Right atrium auricular region (tissue), 2 donors: ENCODE results near the gene TOM1L2. TPM values are rescaled to one million over a fixed set of nuclear protein-coding genes. Genes with fewer than 3 reads are reported as not detected.

Experiments used
- DNase-seq: peaks from one replicate; pipeline ENCODE4 v3.0.0-alpha.2; 2019; ENCODE audit warnings: low spot score
- H3K27ac ChIP-seq, 2 donors: fragments of 200-600 bp; sonication (generic); 1 replicate in 1 of 2; 2 replicates in 1 of 2; pipeline ENCODE4 v1.5.1; 2016 to 2019
- H3K27me3 ChIP-seq, 2 donors: fragments of 200-600 bp; sonication (generic); one replicate each; pipeline versions ENCODE4 v1.5.1 to v1.6.0; 2017 to 2019
- H3K36me3 ChIP-seq: fragments of 200-600 bp; sonication (generic); one replicate; pipeline ENCODE4 v1.5.1; 2016
- H3K4me1 ChIP-seq, 2 donors: fragments of 200-600 bp; sonication (generic); one replicate each; pipeline versions ENCODE4 v1.5.1 to v1.6.0; 2017 to 2019
- H3K4me3 ChIP-seq, 2 donors: fragments of 200-600 bp; sonication (generic); 1 replicate in 1 of 2; 2 replicates in 1 of 2; pipeline ENCODE4 v1.5.1; 2017 to 2019; ENCODE audit warnings: mild to moderate bottlenecking in 1 of 2, moderate library complexity in 1 of 2
- H3K9me3 ChIP-seq, 2 donors: fragments of 200-600 bp; sonication (generic); one replicate each; pipeline ENCODE4 v1.5.1; 2019
- microRNA counts, 2 donors: library from miRNA; unstranded; fragments of <30 nt; microRNA quantifications; one replicate each; lab custom pipeline; 2016 to 2017
- microRNA-seq, 2 donors: library from miRNA; unstranded; fragments of <30 nt; microRNA quantifications; one replicate each; pipeline ENCODE4, GENCODE V29; 2016 to 2017; ENCODE audit warnings: borderline number of aligned reads in 2 of 2, borderline replicate concordance in 1 of 2
- total RNA-seq, 2 donors: library from RNA; depleted of rRNA; stranded (reverse); fragments of >200 nt; gene quantifications; one replicate each; pipeline ENCODE4 v1.1.0, GENCODE V29; 2016
- TF ChIP-seq, protein P1 (sequence below), 2 donors: fragments of 200-600 bp; sonication (generic); IDR thresholded peaks; one replicate each; pipeline ENCODE4 v1.5.1; 2019; ENCODE audit warnings: antibody characterized with exemption in 2 of 2

TOM1L2 gene
- total RNA-seq, 2 donors from 2014 or later = 186 to 347 TPM

DNA sequence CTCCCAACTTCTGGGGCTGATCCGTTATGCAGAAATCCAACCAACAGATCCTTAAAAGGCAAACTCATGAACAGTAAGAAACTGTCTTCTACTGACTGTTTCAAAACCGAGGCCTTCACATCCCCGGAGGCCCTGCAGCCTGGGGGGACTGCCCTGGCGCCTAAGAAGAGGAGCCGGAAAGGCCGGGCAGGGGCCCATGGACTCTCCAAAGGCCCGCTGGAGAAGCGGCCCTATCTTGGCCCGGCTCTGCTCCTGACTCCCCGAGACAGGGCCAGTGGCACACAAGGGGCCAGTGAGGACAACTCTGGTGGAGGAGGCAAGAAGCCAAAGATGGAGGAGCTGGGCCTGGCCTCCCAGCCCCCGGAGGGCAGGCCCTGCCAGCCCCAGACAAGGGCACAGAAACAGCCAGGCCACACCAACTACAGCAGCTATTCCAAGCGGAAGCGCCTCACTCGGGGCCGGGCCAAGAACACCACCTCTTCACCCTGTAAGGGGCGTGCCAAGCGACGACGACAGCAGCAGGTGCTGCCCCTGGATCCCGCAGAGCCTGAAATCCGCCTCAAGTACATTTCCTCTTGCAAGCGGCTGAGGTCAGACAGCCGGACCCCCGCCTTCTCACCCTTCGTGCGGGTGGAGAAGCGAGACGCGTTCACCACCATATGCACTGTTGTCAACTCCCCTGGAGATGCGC, 174.9 kb downstream of the TOM1L2 start:
- Histone ChIP-seq H3K4me3 (no peak overlapping the region), H3K27me3 (no peaks in the 10 kb centered on the region), H3K9me3 (no peaks in the 10 kb centered on the region), H3K4me1 (peaks cover 0 to 39% of the 10 kb centered on the region in 2 donors), H3K27ac (peak overlapping the region; percentile 20 to 63), H3K36me3 (peaks cover 55% of the 10 kb centered on the region)
- no peak for DNase-seq
- TF ChIP-seq, protein P1, sequence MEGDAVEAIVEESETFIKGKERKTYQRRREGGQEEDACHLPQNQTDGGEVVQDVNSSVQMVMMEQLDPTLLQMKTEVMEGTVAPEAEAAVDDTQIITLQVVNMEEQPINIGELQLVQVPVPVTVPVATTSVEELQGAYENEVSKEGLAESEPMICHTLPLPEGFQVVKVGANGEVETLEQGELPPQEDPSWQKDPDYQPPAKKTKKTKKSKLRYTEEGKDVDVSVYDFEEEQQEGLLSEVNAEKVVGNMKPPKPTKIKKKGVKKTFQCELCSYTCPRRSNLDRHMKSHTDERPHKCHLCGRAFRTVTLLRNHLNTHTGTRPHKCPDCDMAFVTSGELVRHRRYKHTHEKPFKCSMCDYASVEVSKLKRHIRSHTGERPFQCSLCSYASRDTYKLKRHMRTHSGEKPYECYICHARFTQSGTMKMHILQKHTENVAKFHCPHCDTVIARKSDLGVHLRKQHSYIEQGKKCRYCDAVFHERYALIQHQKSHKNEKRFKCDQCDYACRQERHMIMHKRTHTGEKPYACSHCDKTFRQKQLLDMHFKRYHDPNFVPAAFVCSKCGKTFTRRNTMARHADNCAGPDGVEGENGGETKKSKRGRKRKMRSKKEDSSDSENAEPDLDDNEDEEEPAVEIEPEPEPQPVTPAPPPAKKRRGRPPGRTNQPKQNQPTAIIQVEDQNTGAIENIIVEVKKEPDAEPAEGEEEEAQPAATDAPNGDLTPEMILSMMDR (IDR thresholded peaks at IDR 0.05) = no peak

DNA sequence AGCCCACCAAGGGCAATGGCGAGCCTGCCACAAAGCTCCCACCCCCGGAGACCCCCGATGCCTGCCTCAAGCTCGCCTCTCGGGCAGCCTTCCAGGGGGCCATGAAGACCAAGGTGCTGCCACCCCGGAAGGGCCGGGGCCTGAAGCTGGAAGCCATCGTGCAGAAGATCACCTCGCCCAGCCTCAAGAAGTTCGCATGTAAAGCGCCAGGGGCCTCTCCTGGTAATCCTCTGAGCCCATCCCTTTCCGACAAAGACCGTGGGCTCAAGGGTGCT, 175.5 kb downstream of the TOM1L2 start:
- TF ChIP-seq, protein P1 (IDR thresholded peaks at IDR 0.05) = no peak
- Histone ChIP-seq H3K9me3 (no peaks in the 10 kb centered on the region), H3K36me3 (peaks cover 55% of the 10 kb centered on the region), H3K4me1 (peaks cover 0 to 45% of the 10 kb centered on the region in 2 donors), H3K4me3 (no peak overlapping the region), H3K27ac (peak overlapping the region; percentile 20 to 63), H3K27me3 (no peaks in the 10 kb centered on the region)
- DNase-seq = no peak

- Histone ChIP-seq H3K27ac (no peak overlapping the region), H3K4me3 (no peak overlapping the region), H3K4me1 (peaks cover 0 to 50% of the 10 kb centered on the region in 2 donors), H3K27me3 (no peaks in the 10 kb centered on the region), H3K36me3 (peaks cover 55% of the 10 kb centered on the region), H3K9me3 (no peaks in the 10 kb centered on the region)
- DNase-seq = no peak
- TF ChIP-seq, protein P1 (IDR thresholded peaks at IDR 0.05) = no peak
These were observed 176.0 kb downstream of the TOM1L2 start for GRCh38 chr17:17795946-17796786.

DNA sequence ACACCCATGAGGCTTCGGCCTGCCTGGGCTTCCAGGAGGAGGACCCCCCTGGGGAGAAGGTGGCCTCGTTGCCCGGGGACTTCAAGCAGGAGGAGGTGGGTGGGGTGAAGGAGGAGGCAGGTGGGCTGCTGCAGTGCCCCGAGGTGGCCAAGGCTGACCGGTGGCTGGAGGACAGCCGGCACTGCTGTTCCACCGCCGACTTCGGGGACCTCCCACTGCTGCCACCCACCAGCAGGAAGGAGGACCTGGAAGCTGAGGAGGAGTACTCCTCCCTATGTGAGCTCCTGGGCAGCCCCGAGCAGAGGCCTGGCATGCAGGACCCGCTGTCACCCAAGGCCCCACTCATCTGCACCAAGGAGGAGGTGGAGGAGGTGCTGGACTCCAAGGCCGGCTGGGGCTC, 176.9 kb downstream of the TOM1L2 start:
- Histone ChIP-seq H3K27me3 (no peaks in the 10 kb centered on the region), H3K36me3 (peaks cover 55% of the 10 kb centered on the region), H3K4me1 (peaks cover 0 to 59% of the 10 kb centered on the region in 2 donors), H3K9me3 (no peaks in the 10 kb centered on the region), H3K4me3 (no peak overlapping the region), H3K27ac (no peak overlapping the region)
- no peak for DNase-seq
- TF ChIP-seq, protein P1 (IDR thresholded peaks at IDR 0.05) = no peak

DNA sequence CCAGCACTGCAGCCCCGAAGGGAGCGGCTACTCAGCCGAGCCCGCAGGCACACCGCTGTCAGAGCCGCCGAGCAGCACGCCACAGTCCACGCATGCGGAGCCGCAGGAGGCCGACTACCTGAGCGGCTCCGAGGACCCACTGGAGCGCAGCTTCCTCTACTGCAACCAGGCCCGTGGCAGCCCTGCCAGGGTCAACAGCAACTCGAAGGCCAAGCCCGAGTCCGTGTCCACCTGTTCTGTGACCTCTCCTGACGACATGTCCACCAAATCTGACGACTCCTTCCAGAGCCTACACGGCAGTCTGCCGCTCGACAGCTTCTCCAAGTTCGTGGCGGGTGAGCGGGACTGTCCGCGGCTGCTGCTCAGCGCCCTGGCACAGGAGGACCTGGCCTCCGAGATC, 177.8 kb downstream of the TOM1L2 start:
- Histone ChIP-seq H3K4me3 (no peak overlapping the region), H3K4me1 (peaks cover 0 to 61% of the 10 kb centered on the region in 2 donors), H3K36me3 (peaks cover 55% of the 10 kb centered on the region), H3K27me3 (no peaks in the 10 kb centered on the region), H3K9me3 (no peaks in the 10 kb centered on the region), H3K27ac (peak overlapping the region in 1 of 2 donors; percentile 67)
- TF ChIP-seq, protein P1 (IDR thresholded peaks at IDR 0.05) = no peak
- DNase-seq = no peak

MicroRNAs encoded within 50 kb of the gene (microRNA counts, 767-probe panel; counts per million panel counts)
- microRNA hsa-miR-33b-5p (lab: Ali Mortazavi, UCI) = 0 to 31.0 counts per million in 2 donors

Small RNA genes lying within 50 kb of the gene (microRNA-seq; reads per million reads assigned to microRNA genes)
- 4.2 to 12.7 reads per million in 2 donors for gene MIR33B
- gene MIR6777 = 1.4 to 2.1 reads per million in 2 donors

Other genes with a start within 250 kb of the TOM1L2 start
- 10 to 100 TPM; 17.0 to 29.8 TPM for gene SREBF1, start 135.4 kb downstream of the TOM1L2 start, total RNA-seq
- 1 to 10 TPM in 1 of 2 donors, under 1 TPM in 1; 0.94 to 1.7 TPM for gene DRC3, start 462 bp upstream of the TOM1L2 start, total RNA-seq
- 10 to 100 TPM; 11.1 to 47.0 TPM for gene ATPAF2, start 66.8 kb upstream of the TOM1L2 start, total RNA-seq
- gene GID4, start 67.0 kb upstream of the TOM1L2 start, total RNA-seq = 10 to 100 TPM; 14.0 to 22.1 TPM
- gene DRG2, start 115.5 kb upstream of the TOM1L2 start, total RNA-seq = 10 to 100 TPM; 18.2 to 27.7 TPM
- gene MYO15A, start 136.4 kb upstream of the TOM1L2 start, total RNA-seq = under 1 TPM in 1 of 2 donors, not detected in 1; 0.20 TPM
- gene ALKBH5, start 211.4 kb upstream of the TOM1L2 start, total RNA-seq = 100 to 1,000 TPM; 177 to 193 TPM